PC-3 (cell line): ENCODE measurements around the gene CTNND2.

ENCODE experiments used
- EZH2 ChIP-seq: fragments of 300-600 bp; sonication (generic); IDR thresholded peaks from one replicate; pipeline ENCODE4 v1.6.1; 2017; ENCODE audit warnings: antibody characterized with exemption, mild to moderate bottlenecking, low read length; ENCODE audit not compliant: unreplicated experiment
- EZH2phosphoT487 ChIP-seq: fragments of 300-600 bp; sonication (generic); IDR thresholded peaks from 2 replicates; pipeline ENCODE4 v1.6.1; 2018; ENCODE audit warnings: mild to moderate bottlenecking, antibody characterized with exemption, low read length, borderline replicate concordance
- TF ChIP-seq, protein P1 (sequence below): fragments of 300-600 bp; sonication (generic); conservative IDR thresholded peaks from 2 replicates; pipeline ENCODE4 v1.5.1; 2017; ENCODE audit warnings: antibody characterized with exemption, low read depth, mild to moderate bottlenecking, low read length

DNA sequence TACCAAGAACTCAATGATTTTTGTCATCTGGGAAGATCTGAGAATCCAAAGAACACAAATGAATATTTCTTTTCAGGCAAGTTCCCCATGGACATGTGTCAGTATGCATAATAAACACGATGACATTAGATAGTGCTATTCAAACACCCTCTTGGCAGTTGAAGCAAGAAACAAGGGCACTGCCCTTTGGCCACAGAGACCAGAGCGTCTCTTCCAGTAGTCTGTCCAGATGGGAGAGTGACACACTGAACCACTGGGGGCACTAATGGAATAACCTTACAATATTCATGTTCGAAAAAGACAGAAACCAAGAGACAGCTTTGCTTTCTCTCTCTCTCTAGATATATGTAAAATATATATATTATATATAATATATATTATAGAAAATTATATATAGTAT, 301.9 kb downstream of the CTNND2 start:
- TF ChIP-seq, protein P1, sequence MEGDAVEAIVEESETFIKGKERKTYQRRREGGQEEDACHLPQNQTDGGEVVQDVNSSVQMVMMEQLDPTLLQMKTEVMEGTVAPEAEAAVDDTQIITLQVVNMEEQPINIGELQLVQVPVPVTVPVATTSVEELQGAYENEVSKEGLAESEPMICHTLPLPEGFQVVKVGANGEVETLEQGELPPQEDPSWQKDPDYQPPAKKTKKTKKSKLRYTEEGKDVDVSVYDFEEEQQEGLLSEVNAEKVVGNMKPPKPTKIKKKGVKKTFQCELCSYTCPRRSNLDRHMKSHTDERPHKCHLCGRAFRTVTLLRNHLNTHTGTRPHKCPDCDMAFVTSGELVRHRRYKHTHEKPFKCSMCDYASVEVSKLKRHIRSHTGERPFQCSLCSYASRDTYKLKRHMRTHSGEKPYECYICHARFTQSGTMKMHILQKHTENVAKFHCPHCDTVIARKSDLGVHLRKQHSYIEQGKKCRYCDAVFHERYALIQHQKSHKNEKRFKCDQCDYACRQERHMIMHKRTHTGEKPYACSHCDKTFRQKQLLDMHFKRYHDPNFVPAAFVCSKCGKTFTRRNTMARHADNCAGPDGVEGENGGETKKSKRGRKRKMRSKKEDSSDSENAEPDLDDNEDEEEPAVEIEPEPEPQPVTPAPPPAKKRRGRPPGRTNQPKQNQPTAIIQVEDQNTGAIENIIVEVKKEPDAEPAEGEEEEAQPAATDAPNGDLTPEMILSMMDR = peak; percentile 38
- no peak for TF ChIP-seq EZH2
- TF ChIP-seq EZH2phosphoT487 = no peak
